Common myeloid progenitor, CD34-positive (primary cell): Measurements from ENCODE around the gene AP1G2.

Experiments
- CTCF ChIA-PET: fragments of 350-600 bp; sonication (Branson Sonifier 250); formaldehyde crosslinking; loops from one replicate; lab custom pipeline; 2021; ENCODE audit warnings: antibody characterized with exemption; lab: Charles Lee
- POLR2A ChIA-PET: fragments of 350-600 bp; sonication (Branson Sonifier 250); formaldehyde crosslinking; loops from one replicate; lab custom pipeline; 2021; ENCODE audit warnings: antibody characterized with exemption; lab: Charles Lee
- DNase-seq, 3 donors: peaks; one replicate each; pipeline versions ENCODE4 v3.0.0 to v3.0.0-alpha.2; 2013
- H3K27ac ChIP-seq, 2 experiments: 1 replicate in 1 of 2; 2 replicates in 1 of 2; pipeline ENCODE4 v1.7.0; 2013; ENCODE audit warnings: inconsistent platforms in 2 of 2, low read length in 2 of 2, mild to moderate bottlenecking in 2 of 2, low read depth in 1 of 2, moderate library complexity in 1 of 2; ENCODE audit not compliant: severe bottlenecking in 2 of 2, insufficient read depth in 1 of 2, poor library complexity in 1 of 2
- H3K27me3 ChIP-seq, 5 experiments: replicated peaks in 2 of 5; 1 replicate in 3 of 5; 2 replicates in 2 of 5; pipeline versions ENCODE4 v1.6.1 to v1.7.0; 2013; ENCODE audit warnings: low read length in 4 of 5, mild to moderate bottlenecking in 2 of 5, moderate library complexity in 2 of 5, inconsistent platforms in 1 of 5; ENCODE audit not compliant: insufficient read depth in 5 of 5, control insufficient read depth in 4 of 5
- H3K36me3 ChIP-seq, 4 experiments: 1 replicate in 2 of 4; 2 replicates in 2 of 4; pipeline versions ENCODE4 v1.6.1 to v1.7.0; 2013; ENCODE audit warnings: low read length in 3 of 4, control low read depth in 1 of 4, mild to moderate bottlenecking in 1 of 4; ENCODE audit not compliant: control insufficient read depth in 4 of 4, insufficient read depth in 4 of 4
- H3K4me1 ChIP-seq, 4 experiments: 1 replicate in 3 of 4; 2 replicates in 1 of 4; pipeline versions ENCODE4 v1.6.1 to v1.7.1; 2013; ENCODE audit warnings: low read length in 3 of 4, mild to moderate bottlenecking in 3 of 4, control low read depth in 1 of 4, inconsistent platforms in 1 of 4, moderate library complexity in 1 of 4; ENCODE audit not compliant: control insufficient read depth in 4 of 4, insufficient read depth in 4 of 4; ENCODE audit errors: control extremely low read depth in 1 of 4
- H3K4me3 ChIP-seq, 7 experiments: 1 replicate in 4 of 7; 2 replicates in 3 of 7; pipeline versions ENCODE4 v1.5.1 to v1.7.0; 2013; ENCODE audit warnings: mild to moderate bottlenecking in 7 of 7, low read length in 6 of 7, moderate library complexity in 6 of 7, inconsistent platforms in 2 of 7, low read depth in 2 of 7, control low read depth in 1 of 7; ENCODE audit not compliant: insufficient read depth in 4 of 7, control insufficient read depth in 1 of 7; ENCODE audit errors: extremely low read depth in 1 of 7
- H3K9me3 ChIP-seq, 5 experiments: 1 replicate in 4 of 5; 2 replicates in 1 of 5; pipeline versions ENCODE4 v1.6.1 to v1.7.1; 2013; ENCODE audit warnings: low read length in 4 of 5, mild to moderate bottlenecking in 2 of 5, inconsistent platforms in 1 of 5, low read depth in 1 of 5, moderate library complexity in 1 of 5; ENCODE audit not compliant: control insufficient read depth in 4 of 5, insufficient read depth in 2 of 5; ENCODE audit errors: control extremely low read depth in 1 of 5
- WGBS: methylation state at CpG from one replicate; pipeline ENCODE4 v1.1.5; 2013; ENCODE audit not compliant: insufficient coverage; 5-methylcytosine and 5-hydroxymethylcytosine counted together

The AP1G2 gene

DNA sequence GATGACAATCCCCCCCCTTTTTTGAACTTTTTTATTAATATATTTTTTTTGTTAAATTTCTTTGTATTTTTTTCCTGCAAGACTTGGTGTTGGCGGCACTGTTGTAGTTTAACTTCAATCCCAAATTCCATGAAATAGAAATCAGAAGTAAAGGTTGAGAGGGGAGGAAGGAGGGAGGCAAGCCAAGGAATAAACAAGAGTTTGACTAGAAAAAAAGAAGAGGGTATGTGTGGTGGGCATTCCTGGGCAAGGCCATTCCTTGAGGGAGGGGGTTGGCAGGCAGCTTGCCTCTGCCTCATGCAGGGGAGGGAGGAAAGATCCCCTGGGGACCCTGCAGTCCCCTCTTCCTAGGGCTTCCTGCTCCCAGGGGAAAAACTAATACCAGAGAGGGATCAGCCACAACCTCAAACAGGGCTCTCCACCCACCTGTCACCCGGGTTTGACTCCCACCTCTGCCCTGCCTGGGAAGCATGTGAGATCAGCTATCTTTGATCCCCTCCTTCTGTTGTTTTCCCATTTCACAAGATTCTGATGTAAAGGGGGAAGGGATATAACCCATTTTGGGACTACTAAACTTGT lies 519 bp upstream of the AP1G2 start:
- ChIA-PET POLR2A (no interaction called here), CTCF (interaction anchor here (0.6 to 20.8 kb wide), 11 partner anchors 9 to 342 kb away, joined by 3 to 519 read pairs (median 3); no protein-coding TSS in a partner anchor)
- no peaks in the 10 kb centered on the region for H3K9me3 ChIP-seq
- no peaks in the 10 kb centered on the region for H3K27me3 ChIP-seq
- H3K4me3 ChIP-seq: peak overlapping the region in 5 of 7 experiments; percentile 79 to 94 (median 85)
- peaks cover 4 to 58% (median 52%) of the 10 kb centered on the region in 4 experiments for H3K4me1 ChIP-seq
- no CpG with 5 or more reads among the region's 2 CpGs for WGBS
- peak overlapping the region; percentile 64 to 75 for H3K27ac ChIP-seq
- H3K36me3 ChIP-seq: peaks cover 9 to 32% (median 21%) of the 10 kb centered on the region in 4 experiments
- no peak for DNase-seq

DNA sequence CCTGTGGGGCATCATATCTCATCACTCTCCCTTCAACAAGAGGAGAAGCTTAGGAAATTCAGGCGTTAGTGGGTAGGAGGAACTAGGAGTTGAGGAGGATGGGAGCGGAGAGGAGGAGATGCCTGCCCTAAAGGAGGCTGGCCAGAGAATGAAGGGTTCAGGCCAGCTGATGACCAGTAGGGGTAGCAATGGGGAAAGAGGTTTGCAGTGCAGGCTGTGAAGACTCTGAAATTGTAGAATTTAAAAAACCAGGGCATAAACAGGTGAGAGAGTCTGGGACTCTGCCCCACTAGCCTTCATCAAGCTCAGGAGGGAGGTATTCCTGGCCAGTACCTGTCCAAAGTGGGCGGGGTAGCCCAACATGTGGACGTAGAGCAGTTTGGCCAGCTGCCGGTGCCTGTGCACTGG lies 809 bp downstream of the AP1G2 start:
- 28% methylated on average over 4 of the region's 5 CpGs for WGBS
- H3K27ac ChIP-seq: peak overlapping the region in 1 of 2 experiments; percentile 75
- POLR2A ChIA-PET: interaction anchor here (0.6 kb wide), 1 partner anchor 90 kb away, joined by 3 read pairs; no protein-coding TSS in a partner anchor

DNA sequence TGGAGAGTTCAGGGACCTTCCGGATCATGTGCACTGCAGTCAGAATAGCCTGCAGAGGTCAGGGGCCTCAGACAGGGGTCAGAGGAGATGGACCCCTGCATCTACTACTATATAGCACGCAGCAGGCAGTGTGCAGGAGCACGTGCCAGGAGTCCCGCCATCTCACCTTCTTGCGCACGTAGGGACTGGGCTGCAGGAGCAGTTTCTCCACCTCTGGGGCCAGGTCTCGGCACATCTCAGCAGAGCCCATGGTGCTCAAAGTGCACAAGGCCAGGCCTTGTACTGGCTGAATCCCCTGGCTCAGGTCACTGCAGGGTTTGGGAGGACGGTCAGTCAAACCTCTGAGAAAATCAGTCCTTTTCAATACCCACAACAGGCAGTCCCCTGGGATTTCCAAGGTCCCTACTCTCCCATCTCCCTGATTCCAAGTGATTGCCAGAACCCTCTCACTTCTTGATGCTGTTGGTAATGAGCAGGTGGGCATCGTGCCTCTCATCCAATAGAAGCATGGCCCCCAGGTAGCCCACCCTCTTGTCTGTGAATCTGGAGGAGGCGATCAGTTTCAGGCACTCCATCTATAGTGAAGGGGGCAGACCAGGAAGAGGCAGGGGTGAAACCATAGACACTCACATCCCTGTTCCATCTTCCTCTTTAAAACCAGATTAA lies 1.3 kb downstream of the AP1G2 start:
- POLR2A ChIA-PET: interaction anchor here (0.6 kb wide), 1 partner anchor 89 kb away, joined by 3 read pairs; no protein-coding TSS in a partner anchor
- 94% methylated on average over 8 of the region's 10 CpGs for WGBS

More for the DNA sequence above, 809 bp downstream of the AP1G2 start:
- CTCF ChIA-PET: interaction anchor here (1.2 to 20.8 kb wide), 4 partner anchors 7 to 187 kb away, joined by 3 to 519 read pairs (median 33); no protein-coding TSS in a partner anchor
- Histone ChIP-seq H3K4me1 (peaks cover 4 to 45% (median 39%) of the 10 kb centered on the region in 4 experiments), H3K27me3 (no peaks in the 10 kb centered on the region), H3K4me3 (peak overlapping the region; percentile 76 to 94 (median 85)), H3K36me3 (peaks cover 13 to 45% (median 30%) of the 10 kb centered on the region in 4 experiments), H3K9me3 (no peaks in the 10 kb centered on the region)
- DNase-seq: no peak

DNA sequence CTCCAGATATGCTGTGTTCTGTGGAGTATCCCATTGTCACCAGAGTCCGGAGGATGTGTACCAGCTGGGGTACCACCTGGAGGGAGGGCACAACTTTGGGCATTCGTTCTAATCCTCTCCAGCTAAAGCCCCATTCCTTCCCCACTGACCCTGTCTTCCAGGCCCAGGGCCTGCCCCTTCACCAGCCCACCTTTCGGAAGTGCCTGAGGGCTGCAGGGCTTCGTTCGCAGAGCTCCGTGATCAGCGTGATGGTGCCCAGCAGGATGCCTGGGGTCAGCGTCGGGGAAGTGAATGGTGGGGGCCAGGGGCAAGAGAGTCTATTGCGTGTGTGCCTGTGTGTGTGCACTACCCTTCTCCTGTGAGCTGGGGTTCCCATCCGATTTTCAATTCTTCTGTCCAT lies 2.0 kb downstream of the AP1G2 start:
- no peaks in the 10 kb centered on the region for H3K27me3 ChIP-seq
- H3K9me3 ChIP-seq: no peaks in the 10 kb centered on the region
- peaks cover 14 to 56% (median 40%) of the 10 kb centered on the region in 4 experiments for H3K36me3 ChIP-seq
- ChIA-PET POLR2A (no interaction called here), CTCF (interaction anchor here (1.2 to 20.8 kb wide), 2 partner anchors 84 to 185 kb away, joined by 3 to 519 read pairs; no protein-coding TSS in a partner anchor)
- DNase-seq: no peak
- H3K4me1 ChIP-seq: peaks cover 4 to 33% (median 28%) of the 10 kb centered on the region in 4 experiments
- no peak overlapping the region for H3K27ac ChIP-seq
- H3K4me3 ChIP-seq: no peak overlapping the region
- no CpG with 5 or more reads among the region's 11 CpGs for WGBS

More for the DNA sequence above, 1.3 kb downstream of the AP1G2 start:
- Histone ChIP-seq H3K9me3 (no peaks in the 10 kb centered on the region), H3K36me3 (peaks cover 14 to 50% (median 35%) of the 10 kb centered on the region in 4 experiments), H3K27me3 (no peaks in the 10 kb centered on the region), H3K27ac (peak overlapping the region in 1 of 2 experiments; percentile 75), H3K4me3 (peak overlapping the region in 5 of 7 experiments; percentile 76 to 94 (median 85)), H3K4me1 (peaks cover 4 to 39% (median 34%) of the 10 kb centered on the region in 4 experiments)
- no peak for DNase-seq
- CTCF ChIA-PET: interaction anchor here (1.2 to 20.8 kb wide), 3 partner anchors 7 to 186 kb away, joined by 3 to 519 read pairs (median 63); no protein-coding TSS in a partner anchor

DNA sequence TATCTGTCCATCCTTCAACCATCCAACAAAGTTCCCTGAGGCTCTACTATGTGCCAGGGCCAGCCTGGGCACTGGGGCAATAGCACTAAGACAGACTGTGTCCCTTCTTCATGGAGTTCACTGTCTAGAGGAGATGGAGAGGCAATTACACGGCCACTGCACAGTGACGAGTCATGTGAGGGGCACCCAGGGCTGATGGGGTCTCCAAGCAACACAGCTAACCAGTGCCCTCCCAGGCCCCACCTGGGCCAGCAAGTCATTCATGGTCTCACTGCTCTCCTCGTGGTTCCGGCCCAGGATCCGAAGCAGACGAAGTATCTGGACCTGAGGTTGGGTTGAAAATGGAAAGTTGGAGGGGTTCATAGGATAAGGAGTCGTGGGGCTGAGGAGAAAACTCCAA lies 2.7 kb downstream of the AP1G2 start:
- H3K27me3 ChIP-seq: no peaks in the 10 kb centered on the region
- H3K36me3 ChIP-seq: peaks cover 18 to 64% (median 43%) of the 10 kb centered on the region in 4 experiments
- H3K4me3 ChIP-seq: no peak overlapping the region
- no peak overlapping the region for H3K27ac ChIP-seq
- 80% methylated on average over 1 of the region's 7 CpGs for WGBS
- DNase-seq: no peak
- H3K4me1 ChIP-seq: peaks cover 4 to 32% (median 28%) of the 10 kb centered on the region in 4 experiments
- ChIA-PET POLR2A (no interaction called here), CTCF (interaction anchor here (20.8 kb wide), 1 partner anchor 83 kb away, joined by 519 read pairs; no protein-coding TSS in a partner anchor)
- H3K9me3 ChIP-seq: no peaks in the 10 kb centered on the region

DNA sequence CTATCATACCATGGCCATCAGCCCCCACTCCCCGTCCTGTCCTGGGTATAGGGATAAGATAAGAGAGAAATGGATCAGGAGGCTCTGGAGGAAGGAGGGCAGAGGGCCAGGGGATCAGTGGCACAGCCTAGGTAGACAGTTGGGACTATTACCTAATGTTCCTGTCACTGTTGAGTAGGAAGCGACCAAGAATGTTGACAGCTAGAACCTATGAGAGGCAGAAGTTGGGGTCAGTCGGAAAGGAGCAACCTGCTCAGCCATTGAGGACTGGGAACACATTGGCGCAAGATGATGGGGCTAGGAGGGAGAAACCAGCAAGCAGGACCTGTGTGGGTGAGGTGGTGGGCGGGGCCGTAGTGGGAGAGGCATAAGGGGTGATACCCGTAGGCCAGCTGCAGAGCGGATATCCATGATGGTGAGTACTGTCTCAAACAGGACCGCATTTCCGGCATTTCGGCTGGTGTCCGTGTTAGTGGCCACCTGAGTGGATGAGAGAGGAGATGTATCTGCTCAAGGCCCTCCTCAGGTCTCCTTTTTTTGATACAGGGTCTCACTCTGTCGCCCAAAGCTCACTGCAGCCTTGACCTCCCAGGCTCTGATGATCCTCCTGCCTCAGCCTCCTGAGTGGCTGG lies 3.3 kb downstream of the AP1G2 start:
- H3K4me3 ChIP-seq: no peak overlapping the region
- H3K9me3 ChIP-seq: no peaks in the 10 kb centered on the region
- H3K27ac ChIP-seq: no peak overlapping the region
- 96% methylated on average over 13 of the region's 13 CpGs for WGBS
- CTCF ChIA-PET: interaction anchor here (1.5 to 20.8 kb wide), 4 partner anchors 11 to 242 kb away, joined by 4 to 519 read pairs (median 57); partner anchors contain the start of gene ZFHX2
- no peak for DNase-seq
- POLR2A ChIA-PET: no interaction called here
- H3K27me3 ChIP-seq: no peaks in the 10 kb centered on the region
- peaks cover 18 to 69% (median 47%) of the 10 kb centered on the region in 4 experiments for H3K36me3 ChIP-seq
- peaks cover 4 to 27% (median 26%) of the 10 kb centered on the region in 4 experiments for H3K4me1 ChIP-seq
